HEK293 (cell line): Measurements from ENCODE around the gene ATRAID.

Experiments used
- CTCF ChIA-PET: fragments of 350-600 bp; formaldehyde crosslinking; extraction: SDS; loops from one replicate; lab custom pipeline; 2021; ENCODE audit warnings: antibody characterized with exemption; lab: Yijun Ruan, JAX
- POLR2A ChIA-PET: fragments of 300-600 bp; formaldehyde crosslinking; extraction: SDS; loops from one replicate; lab custom pipeline; 2020; ENCODE audit warnings: antibody characterized with exemption, inconsistent platforms; lab: Yijun Ruan, JAX
- H3K27ac ChIP-seq: fragments of 200-500 bp; sonication (Bioruptor generic); 2 replicates; pipeline ENCODE4 v1.5.1; 2014; ENCODE audit warnings: low read depth, low read length, control low read depth, inconsistent platforms; ENCODE audit errors: extremely low read depth
- H3K36me3 ChIP-seq, 2 experiments: fragments of 200-500 bp in 1 of 2; sonication (Bioruptor generic) in 1 of 2; 1 replicate in 1 of 2; 2 replicates in 1 of 2; pipeline ENCODE4 v1.5.1; 2014 to 2017; ENCODE audit warnings: inconsistent platforms in 2 of 2, low read length in 2 of 2; ENCODE audit not compliant: control insufficient read depth in 2 of 2, insufficient read depth in 1 of 2
- H3K4me1 ChIP-seq: fragments of 200-500 bp; sonication (Bioruptor generic); 2 replicates; pipeline ENCODE4 v1.5.1; 2014; ENCODE audit warnings: mild to moderate bottlenecking, low read length, inconsistent platforms; ENCODE audit not compliant: control insufficient read depth, insufficient read depth
- H3K4me3 ChIP-seq: 2 replicates; pipeline ENCODE4 v1.5.1; 2011; ENCODE audit warnings: low read depth, mild to moderate bottlenecking, control low read depth, low read length, moderate library complexity
- H3K9me3 ChIP-seq: fragments of 200-500 bp; sonication (Bioruptor generic); 2 replicates; pipeline ENCODE4 v1.5.1; 2014; ENCODE audit warnings: low read depth, low read length, inconsistent platforms; ENCODE audit not compliant: control insufficient read depth, insufficient read depth
- GFI1B ChIP-seq: fragments of 450-650 bp; formaldehyde crosslinking; IDR thresholded peaks from 2 replicates; pipeline ENCODE4 v1.5.1; 2016; ENCODE audit warnings: missing biosample characterization, missing genetic modification characterization
- MEIS1 ChIP-seq: sonication (generic); formaldehyde crosslinking; IDR thresholded peaks from 2 replicates; pipeline ENCODE4 v1.8.1; 2022; ENCODE audit warnings: missing genetic modification reagents, mild to moderate bottlenecking, borderline replicate concordance
- PRDM4 ChIP-seq: fragments of 450-650 bp; formaldehyde crosslinking; IDR thresholded peaks from 2 replicates; pipeline ENCODE4 v1.5.1; 2017; ENCODE audit warnings: missing biosample characterization, missing genetic modification characterization
- SCRT2 ChIP-seq: fragments of 450-650 bp; formaldehyde crosslinking; IDR thresholded peaks from 2 replicates; pipeline ENCODE4 v1.5.1; 2016; ENCODE audit warnings: missing biosample characterization, missing genetic modification characterization
- ZBTB8A ChIP-seq: fragments of 450-650 bp; formaldehyde crosslinking; IDR thresholded peaks from 2 replicates; pipeline ENCODE4 v1.5.1; 2016; ENCODE audit warnings: missing biosample characterization, missing genetic modification characterization
- ZNF155 ChIP-seq: fragments of 450-650 bp; formaldehyde crosslinking; IDR thresholded peaks from 2 replicates; pipeline ENCODE4 v1.5.1; 2016; ENCODE audit warnings: missing biosample characterization, missing genetic modification characterization
- ZNF280C ChIP-seq: fragments of 450-650 bp; formaldehyde crosslinking; IDR thresholded peaks from 2 replicates; pipeline ENCODE4 v1.5.1; 2016; ENCODE audit warnings: missing biosample characterization, missing genetic modification characterization
- ZNF292 ChIP-seq: fragments of 450-650 bp; formaldehyde crosslinking; IDR thresholded peaks from 2 replicates; pipeline ENCODE4 v1.5.1; 2016; ENCODE audit warnings: low read depth, missing biosample characterization, missing genetic modification characterization, borderline replicate concordance
- ZNF324 ChIP-seq: fragments of 450-650 bp; formaldehyde crosslinking; IDR thresholded peaks from 2 replicates; pipeline ENCODE4 v1.5.1; 2016; ENCODE audit warnings: missing biosample characterization, missing genetic modification characterization
- ZNF501 ChIP-seq: fragments of 450-650 bp; formaldehyde crosslinking; IDR thresholded peaks from 2 replicates; pipeline ENCODE4 v1.5.1; 2016; ENCODE audit warnings: missing biosample characterization, missing genetic modification characterization
- ZNF513 ChIP-seq: fragments of 450-650 bp; IDR thresholded peaks from 2 replicates; pipeline ENCODE4 v1.5.1; 2018; ENCODE audit warnings: missing biosample characterization, missing genetic modification characterization
- ZNF518A ChIP-seq: fragments of 450-650 bp; formaldehyde crosslinking; conservative IDR thresholded peaks from 2 replicates; pipeline ENCODE4 v1.5.1; 2016; ENCODE audit warnings: low read depth, missing biosample characterization, missing genetic modification characterization
- ZNF558 ChIP-seq: fragments of 450-650 bp; formaldehyde crosslinking; IDR thresholded peaks from 2 replicates; pipeline ENCODE4 v1.5.1; 2016; ENCODE audit warnings: missing biosample characterization, missing genetic modification characterization
- ZNF645 ChIP-seq: fragments of 450-650 bp; formaldehyde crosslinking; IDR thresholded peaks from 2 replicates; pipeline ENCODE4; 2016; ENCODE audit warnings: missing biosample characterization, missing genetic modification characterization
- ZNF701 ChIP-seq: fragments of 450-650 bp; formaldehyde crosslinking; IDR thresholded peaks from 2 replicates; pipeline ENCODE4 v1.5.1; 2016; ENCODE audit warnings: missing biosample characterization, missing genetic modification characterization
- ZSCAN16 ChIP-seq: fragments of 450-650 bp; formaldehyde crosslinking; IDR thresholded peaks from 2 replicates; pipeline ENCODE4 v1.5.1; 2016; ENCODE audit warnings: missing biosample characterization, missing genetic modification characterization

The ATRAID gene

GRCh38 chr2:27245116-27245515, 33.3 kb downstream of the ATRAID start:
- 0 out of 2 replicates have a peak, but pooled peaks cover 4% of the 10 kb centered on the region for H3K4me1 ChIP-seq
- ChIA-PET POLR2A (interaction anchor here (0.6 kb wide), 1 partner anchor 142 kb away, joined by 3 read pairs; no protein-coding TSS in a partner anchor), CTCF (interaction anchor here (0.6 kb wide), 1 partner anchor 26 kb away, joined by 3 read pairs; no protein-coding TSS in a partner anchor)
- no peak overlapping the region for H3K4me3 ChIP-seq
- peaks cover 0 to 50% of the 10 kb centered on the region in 2 experiments; a peak in 2 of 3 replicates for H3K36me3 ChIP-seq
- H3K9me3 ChIP-seq, result no peaks in the 10 kb centered on the region
- H3K27ac ChIP-seq, result no peak overlapping the region
- TF ChIP-seq ZNF645 (tag by site-specific recombination) (no peak), MEIS1 (CRISPR knock-in tag) (no peak), ZNF280C (tag by site-specific recombination) (no peak), SCRT2 (tag by site-specific recombination) (no peak), GFI1B (tag by site-specific recombination) (no peak), PRDM4 (tag by site-specific recombination) (no peak), ZNF558 (tag by site-specific recombination) (no peak), ZNF324 (tag by site-specific recombination) (no peak), ZNF155 (no peak), ZBTB8A (tag by site-specific recombination) (no peak)

- no peaks in the 10 kb centered on the region for H3K9me3 ChIP-seq
- H3K27ac ChIP-seq, result no peak overlapping the region
- peaks cover 0 to 45% of the 10 kb centered on the region in 2 experiments; a peak in 2 of 3 replicates for H3K36me3 ChIP-seq
- H3K4me1 ChIP-seq, result 0 out of 2 replicates have a peak, but pooled peaks cover 4% of the 10 kb centered on the region
- ChIA-PET CTCF (interaction anchor here (0.9 kb wide), 1 partner anchor 58 kb away, joined by 3 read pairs; no protein-coding TSS in a partner anchor), POLR2A (no interaction called here)
- H3K4me3 ChIP-seq, result no peak overlapping the region
- TF ChIP-seq ZNF701 (tag by site-specific recombination) (no peak), ZNF518A (tag by site-specific recombination) (no peak), ZNF513 (tag by site-specific recombination) (no peak), ZNF292 (tag by site-specific recombination) (no peak), ZNF501 (tag by site-specific recombination) (no peak), ZSCAN16 (no peak)
- TF ChIP-seq, all 188 proteins: peak for 0
Measured at GRCh38 chr2:27245626-27246025, 33.8 kb downstream of the ATRAID start.
